Dendritic cell treated with granulocyte-macrophage colony-stimulating factor and Interleukin-4, amounts not matched to agents 40 ng/mL and 50 ng/mL, for 4 days (primary cell): ENCODE data around the gene CFAP300.

Experiments
- H3K27ac Mint-ChIP-seq: one replicate; pipeline ENCODE4 v1.8.0; 2022; ENCODE audit warnings: mild to moderate bottlenecking, mixed read lengths
- H3K27me3 Mint-ChIP-seq: one replicate; pipeline ENCODE4 v1.8.0; 2022; ENCODE audit warnings: mild to moderate bottlenecking, mixed read lengths
- H3K36me3 Mint-ChIP-seq: one replicate; pipeline ENCODE4 v1.8.0; 2022; ENCODE audit warnings: low read depth, mixed read lengths
- H3K4me1 Mint-ChIP-seq: one replicate; pipeline ENCODE4 v1.8.0; 2022; ENCODE audit warnings: low read depth, mixed read lengths
- H3K4me3 Mint-ChIP-seq: one replicate; pipeline ENCODE4 v1.8.0; 2022; ENCODE audit warnings: mild to moderate bottlenecking, moderate library complexity, mixed read lengths
- H3K9me3 Mint-ChIP-seq: one replicate; pipeline ENCODE4 v1.8.0; 2022; ENCODE audit warnings: mixed read lengths
- intact Hi-C: fragments of 100-400 bp; cut with micrococcal nuclease; formaldehyde crosslinking; loops from one replicate; pipeline ENCODE4 v1.15.0; 2022

Gene CFAP300

GRCh38 chr11:102046841-102047240 lies 396 bp upstream of the CFAP300 start:
- H3K36me3 Mint-ChIP-seq, result no peaks in the 10 kb centered on the region
- no peak overlapping the region for H3K4me3 Mint-ChIP-seq
- intact Hi-C loops, result no loop called here
- no peak overlapping the region for H3K27ac Mint-ChIP-seq
- no peaks in the 10 kb centered on the region for H3K9me3 Mint-ChIP-seq
- no peaks in the 10 kb centered on the region for H3K4me1 Mint-ChIP-seq
- H3K27me3 Mint-ChIP-seq, result peaks cover 39% of the 10 kb centered on the region

GRCh38 chr11:102050927-102051575 lies 3.8 kb downstream of the CFAP300 start:
- Mint-ChIP-seq H3K4me1 (no peaks in the 10 kb centered on the region), H3K27me3 (peaks cover 34% of the 10 kb centered on the region)

GRCh38 chr11:102061276-102061675 lies 14.0 kb downstream of the CFAP300 start:
- Mint-ChIP-seq H3K36me3 (no peaks in the 10 kb centered on the region), H3K4me1 (no peaks in the 10 kb centered on the region), H3K27ac (no peak overlapping the region), H3K4me3 (no peak overlapping the region), H3K9me3 (no peaks in the 10 kb centered on the region), H3K27me3 (peaks cover 4% of the 10 kb centered on the region)
- intact Hi-C loops, result no loop called here

More at GRCh38 chr11:102050927-102051575, 3.8 kb downstream of the CFAP300 start:
- H3K27ac Mint-ChIP-seq, result no peak overlapping the region
- intact Hi-C loops, result no loop called here
- H3K36me3 Mint-ChIP-seq, result no peaks in the 10 kb centered on the region
- H3K9me3 Mint-ChIP-seq, result no peaks in the 10 kb centered on the region
- no peak overlapping the region for H3K4me3 Mint-ChIP-seq

- Mint-ChIP-seq H3K36me3 (no peaks in the 10 kb centered on the region), H3K27me3 (peaks cover 4% of the 10 kb centered on the region), H3K27ac (no peak overlapping the region), H3K9me3 (no peaks in the 10 kb centered on the region), H3K4me3 (no peak overlapping the region), H3K4me1 (no peaks in the 10 kb centered on the region)
- intact Hi-C loops, result no loop called here
Measured at GRCh38 chr11:102062106-102062505, 14.9 kb downstream of the CFAP300 start.

- peaks cover 4% of the 10 kb centered on the region for H3K27me3 Mint-ChIP-seq
- no peak overlapping the region for H3K4me3 Mint-ChIP-seq
- H3K36me3 Mint-ChIP-seq, result no peaks in the 10 kb centered on the region
- no peak overlapping the region for H3K27ac Mint-ChIP-seq
- intact Hi-C loops, result no loop called here
- H3K4me1 Mint-ChIP-seq, result no peaks in the 10 kb centered on the region
- H3K9me3 Mint-ChIP-seq, result no peaks in the 10 kb centered on the region
Measured at GRCh38 chr11:102064316-102064715, 17.1 kb downstream of the CFAP300 start.

- H3K9me3 Mint-ChIP-seq, result peaks cover 41% of the 10 kb centered on the region
- intact Hi-C loops, result no loop called here
- H3K4me3 Mint-ChIP-seq, result no peak overlapping the region
- H3K36me3 Mint-ChIP-seq, result no peaks in the 10 kb centered on the region
- H3K27me3 Mint-ChIP-seq, result peaks cover 2% of the 10 kb centered on the region
- no peaks in the 10 kb centered on the region for H3K4me1 Mint-ChIP-seq
- no peak overlapping the region for H3K27ac Mint-ChIP-seq
Measured at GRCh38 chr11:102070766-102071165, 23.5 kb downstream of the CFAP300 start.

GRCh38 chr11:102071497-102072472 lies 24.5 kb downstream of the CFAP300 start:
- H3K36me3 Mint-ChIP-seq, result no peaks in the 10 kb centered on the region
- H3K27me3 Mint-ChIP-seq, result peaks cover 4% of the 10 kb centered on the region
- H3K27ac Mint-ChIP-seq, result no peak overlapping the region
- H3K9me3 Mint-ChIP-seq, result peaks cover 41% of the 10 kb centered on the region
- no peak overlapping the region for H3K4me3 Mint-ChIP-seq
- intact Hi-C loops, result no loop called here
- no peaks in the 10 kb centered on the region for H3K4me1 Mint-ChIP-seq

- H3K4me1 Mint-ChIP-seq, result no peaks in the 10 kb centered on the region
- intact Hi-C loops, result no loop called here
- H3K27me3 Mint-ChIP-seq, result peaks cover 6% of the 10 kb centered on the region
Measured at GRCh38 chr11:102073253-102073652, 26.0 kb downstream of the CFAP300 start.

GRCh38 chr11:102079625-102080024 lies 32.4 kb downstream of the CFAP300 start:
- H3K4me1 Mint-ChIP-seq, result no peaks in the 10 kb centered on the region
- no peaks in the 10 kb centered on the region for H3K36me3 Mint-ChIP-seq
- H3K9me3 Mint-ChIP-seq, result peaks cover 4% of the 10 kb centered on the region
- intact Hi-C loops, result no loop called here
- H3K27me3 Mint-ChIP-seq, result peaks cover 25% of the 10 kb centered on the region
- no peak overlapping the region for H3K27ac Mint-ChIP-seq
- no peak overlapping the region for H3K4me3 Mint-ChIP-seq

More at GRCh38 chr11:102073253-102073652, 26.0 kb downstream of the CFAP300 start:
- no peak overlapping the region for H3K27ac Mint-ChIP-seq
- no peak overlapping the region for H3K4me3 Mint-ChIP-seq
- no peaks in the 10 kb centered on the region for H3K36me3 Mint-ChIP-seq
- peaks cover 41% of the 10 kb centered on the region for H3K9me3 Mint-ChIP-seq

- Mint-ChIP-seq H3K36me3 (no peaks in the 10 kb centered on the region), H3K4me3 (no peak overlapping the region), H3K4me1 (no peaks in the 10 kb centered on the region), H3K27ac (no peak overlapping the region), H3K27me3 (peaks cover 32% of the 10 kb centered on the region), H3K9me3 (no peaks in the 10 kb centered on the region)
- intact Hi-C loops, result no loop called here
Measured at GRCh38 chr11:102081313-102081712, 34.1 kb downstream of the CFAP300 start.

GRCh38 chr11:102085864-102086551 lies 38.8 kb downstream of the CFAP300 start:
- Mint-ChIP-seq H3K4me3 (no peak overlapping the region), H3K27me3 (peaks cover 55% of the 10 kb centered on the region), H3K27ac (no peak overlapping the region), H3K36me3 (no peaks in the 10 kb centered on the region), H3K4me1 (peaks cover 9% of the 10 kb centered on the region), H3K9me3 (peaks cover 8% of the 10 kb centered on the region)
- intact Hi-C loops, result no loop called here

- intact Hi-C loops, result no loop called here
- Mint-ChIP-seq H3K27me3 (peaks cover 59% of the 10 kb centered on the region), H3K4me1 (no peaks in the 10 kb centered on the region), H3K9me3 (no peaks in the 10 kb centered on the region), H3K4me3 (no peak overlapping the region), H3K36me3 (no peaks in the 10 kb centered on the region), H3K27ac (no peak overlapping the region)
Measured at GRCh38 chr11:102097186-102097585, 49.9 kb downstream of the CFAP300 start.

GRCh38 chr11:102099755-102100154 lies 52.5 kb downstream of the CFAP300 start:
- Mint-ChIP-seq H3K27me3 (peaks cover 56% of the 10 kb centered on the region), H3K4me1 (no peaks in the 10 kb centered on the region), H3K9me3 (no peaks in the 10 kb centered on the region), H3K4me3 (no peak overlapping the region), H3K36me3 (no peaks in the 10 kb centered on the region), H3K27ac (no peak overlapping the region)
- intact Hi-C loops, result no loop called here
